HepG2 (cell line): Measurements from ENCODE around the gene SMAP2. TPM values are rescaled to one million over a fixed set of nuclear protein-coding genes. Genes with fewer than 3 reads are reported as not detected.

Experiments
- ASH2L ChIP-seq: fragments of 300-600, 200-600 bp; sonication (generic); IDR thresholded peaks from 2 replicates; pipeline ENCODE4 v1.7.0; 2017; ENCODE audit warnings: low read depth, mild to moderate bottlenecking, moderate library complexity, mixed read lengths, low read length; ENCODE audit not compliant: insufficient read length
- CREB1 ChIP-seq, 2 experiments: fragments of 450-650 bp in 1 of 2; IDR thresholded peaks; 2 replicates each; pipeline ENCODE4 v1.6.1; 2016 to 2017; ENCODE audit warnings: control low read depth in 1 of 2, mild to moderate bottlenecking in 1 of 2, missing compliant biosample characterization in 1 of 2, missing genetic modification characterization in 1 of 2
- DPF2 ChIP-seq: sonication (generic); formaldehyde crosslinking; IDR thresholded peaks from 2 replicates; pipeline ENCODE4 v1.4.0; 2020; ENCODE audit warnings: mild to moderate bottlenecking, low read depth, missing genetic modification reagents, borderline replicate concordance
- HMGXB4 ChIP-seq, 2 experiments: sonication (generic) in 1 of 2; formaldehyde crosslinking in 1 of 2; IDR thresholded peaks; 2 replicates each; pipeline versions ENCODE4 v1.4.0 to v1.6.1; 2018 to 2020; ENCODE audit warnings: missing genetic modification reagents in 2 of 2, borderline replicate concordance in 1 of 2, low read depth in 1 of 2, mild to moderate bottlenecking in 1 of 2, missing biosample characterization in 1 of 2
- NFE2L1 ChIP-seq: sonication (generic); formaldehyde crosslinking; IDR thresholded peaks from 2 replicates; pipeline ENCODE4 v1.4.0; 2020; ENCODE audit warnings: missing genetic modification reagents, mild to moderate bottlenecking, borderline replicate concordance
- REPIN1 ChIP-seq: sonication (generic); formaldehyde crosslinking; IDR thresholded peaks from 2 replicates; pipeline ENCODE4 v1.8.0; 2022; ENCODE audit warnings: missing genetic modification reagents, low read depth, mild to moderate bottlenecking, borderline replicate concordance
- TRIM24 ChIP-seq: sonication (generic); formaldehyde crosslinking; IDR thresholded peaks from 2 replicates; pipeline ENCODE4 v1.8.0; 2022; ENCODE audit warnings: mild to moderate bottlenecking, missing genetic modification reagents
- ZNF264 ChIP-seq: sonication (generic); formaldehyde crosslinking; IDR thresholded peaks from 2 replicates; pipeline ENCODE4 v1.4.0; 2020; ENCODE audit warnings: missing genetic modification reagents
- ZNF318 ChIP-seq: sonication (generic); formaldehyde crosslinking; IDR thresholded peaks from 2 replicates; pipeline ENCODE4 v1.4.0; 2020; ENCODE audit warnings: mild to moderate bottlenecking, missing genetic modification reagents
- ZNF451 ChIP-seq: sonication (generic); formaldehyde crosslinking; IDR thresholded peaks from 2 replicates; pipeline ENCODE4 v1.5.0; 2020; ENCODE audit warnings: mild to moderate bottlenecking, missing genetic modification reagents
- ZNF687 ChIP-seq: sonication (generic); formaldehyde crosslinking; IDR thresholded peaks from 2 replicates; pipeline ENCODE4 v1.5.1; 2020; ENCODE audit warnings: mild to moderate bottlenecking, missing genetic modification reagents, moderate library complexity
- ZNF703 ChIP-seq: sonication (generic); formaldehyde crosslinking; IDR thresholded peaks from 2 replicates; pipeline ENCODE4 v1.5.1; 2020; ENCODE audit warnings: missing genetic modification reagents, mild to moderate bottlenecking, moderate library complexity, borderline replicate concordance
- ZNF839 ChIP-seq: sonication (generic); formaldehyde crosslinking; IDR thresholded peaks from 2 replicates; pipeline ENCODE4 v1.4.0; 2020; ENCODE audit warnings: missing genetic modification reagents, mild to moderate bottlenecking, borderline replicate concordance
- polyA plus RNA-seq, 8 experiments: library from polyadenylated mRNA; depleted of rRNA in 3 of 8; stranded (reverse) in 7 of 8; unstranded in 1 of 8; fragments of >200 nt; fragmentation: Illumina TruSeq in 4 of 8; extraction: Trizol in 4 of 8; gene quantifications; 2 replicates each; pipeline versions ENCODE4 v1.2.1 to v1.2.3, GENCODE V29; 2011 to 2016; ENCODE audit warnings: low read depth in 4 of 8, missing spikeins in 1 of 8, mixed read lengths in 1 of 8; ENCODE audit not compliant: insufficient read depth in 1 of 8
- total RNA-seq, 5 experiments: library from RNA; depleted of rRNA; stranded (reverse); fragments of >200 nt; fragmentation: Illumina TruSeq; extraction: Trizol; gene quantifications; 2 replicates each; pipeline ENCODE4 v1.2.3, GENCODE V29; 2016; ENCODE audit warnings: low read depth in 1 of 5

The SMAP2 gene
- total and polyA plus RNA-seq, 2 of the 13 experiments (the other 11 are each of a cell fraction or from before 2014, with no cell fraction given), result 19.0 to 22.3 TPM

GRCh38 chr1:40338745-40339419 lies 34.6 kb upstream of the SMAP2 start (continued):
- TF ChIP-seq ZNF318 (CRISPR knock-in tag) (no peak), ZNF687 (peak; percentile 46), REPIN1 (CRISPR knock-in tag) (0 out of 2 replicates have a peak, but pooled peaks have one; percentile 29), ZNF839 (CRISPR knock-in tag) (peak; percentile 76; the same call in 1 of the 2 replicates), ASH2L (no peak), TRIM24 (CRISPR knock-in tag) (no peak; the same call in 1 of the 2 replicates), ZNF703 (CRISPR knock-in tag) (no peak), DPF2 (CRISPR knock-in tag) (0 out of 2 replicates have a peak, but pooled peaks have one; percentile 21), ZNF264 (CRISPR knock-in tag) (peak; percentile 45; the same call in 1 of the 2 replicates), ZNF451 (CRISPR knock-in tag) (peak; percentile 17; the same call in 1 of the 2 replicates), NFE2L1 (CRISPR knock-in tag) (no peak), CREB1 (IDR thresholded peaks at IDR 0.05) (no peak), CREB1 (CRISPR knock-in tag; IDR thresholded peaks at IDR 0.05) (no peak), HMGXB4 (CRISPR knock-in tag; IDR thresholded peaks at IDR 0.05; ENCODE audit: borderline replicate concordance in 1 of 2, low read depth in 1 of 2) (peak; percentile 73 to 75; a peak in 3 of 4 replicates)
